Subcutaneous adipose tissue (tissue), 4 donors: Measurements from ENCODE around the gene DICER1. TPM values are rescaled to one million over a fixed set of nuclear protein-coding genes. Genes with fewer than 3 reads are reported as not detected.

Experiments used
- CTCF ChIP-seq: fragments of 450-650 bp; IDR thresholded peaks from one replicate; pipeline ENCODE4 v1.5.1; 2016; ENCODE audit warnings: low read depth, mild to moderate bottlenecking, control low read depth, antibody characterized with exemption, moderate library complexity
- total RNA-seq, 4 donors: library from RNA; depleted of rRNA; stranded (reverse); fragments of >200 nt; gene quantifications; one replicate each; pipeline ENCODE4 v1.1.0, GENCODE V29; 2016

DICER1 gene
- 100 to 1,000 TPM in 2 of 4 donors, 10 to 100 TPM in 2; 76.2 to 137 (median 99.0) TPM for total RNA-seq

- no peak for TF ChIP-seq CTCF
These were observed at the start of gene DICER1 for GRCh38 chr14:95157327-95158189. Gene DICER1, minus strand, starts transcription at chr14:95157529. Its CDS starts 24,071 bp downstream, at chr14:95133458.

- TF ChIP-seq CTCF = no peak
These were observed 49.2 kb upstream of the DICER1 start for GRCh38 chr14:95206534-95206933.

GRCh38 chr14:95204705-95205104 lies 47.4 kb upstream of the DICER1 start:
- no peak for TF ChIP-seq CTCF

- TF ChIP-seq CTCF = no peak
These were observed 43.1 kb upstream of the DICER1 start for GRCh38 chr14:95200404-95200803.

GRCh38 chr14:95199298-95199983 lies 42.1 kb upstream of the DICER1 start:
- TF ChIP-seq CTCF = no peak

GRCh38 chr14:95198320-95198719 lies 41.0 kb upstream of the DICER1 start:
- TF ChIP-seq CTCF = no peak

- TF ChIP-seq CTCF = no peak
These were observed 40.2 kb upstream of the DICER1 start for GRCh38 chr14:95197551-95197950.
